Neural cell (in vitro differentiated cells): ENCODE results near the gene RCE1. TPM values are rescaled to one million over a fixed set of nuclear protein-coding genes. Genes with fewer than 3 reads are reported as not detected.

Source experiments
- H2AFZ ChIP-seq: fragments of 200-600, 300-800 bp; sonication (generic), shearing (Covaris generic); 2 replicates; pipeline ENCODE4 v1.6.0; 2014; ENCODE audit warnings: low read depth, mild to moderate bottlenecking, antibody characterized with exemption, low read length, moderate library complexity
- H3F3A ChIP-seq: fragments of 200-600 bp; shearing (Covaris generic); 2 replicates; pipeline ENCODE4 v1.6.1; 2016; ENCODE audit warnings: mild to moderate bottlenecking, moderate library complexity, mixed read lengths, antibody characterized with exemption, low read length; ENCODE audit not compliant: insufficient read depth, poor library complexity, severe bottlenecking
- H3K27ac ChIP-seq: fragments of 200-600, 300-800 bp; sonication (generic), shearing (Covaris generic); 2 replicates; pipeline ENCODE4 v1.5.1; 2014; ENCODE audit warnings: mild to moderate bottlenecking, low read length, moderate library complexity
- H3K27me3 ChIP-seq: fragments of 300-800, 200-600 bp; sonication (generic), shearing (Covaris generic); 2 replicates; pipeline ENCODE4 v1.6.0; 2014; ENCODE audit warnings: mild to moderate bottlenecking, low read depth, low read length, moderate library complexity; ENCODE audit not compliant: insufficient read depth
- H3K36me3 ChIP-seq: fragments of 300-800, 200-600 bp; sonication (generic), shearing (Covaris generic); 2 replicates; pipeline ENCODE4 v1.5.1; 2014; ENCODE audit warnings: mild to moderate bottlenecking, antibody characterized with exemption, low read length, moderate library complexity; ENCODE audit not compliant: insufficient read depth
- H3K4me2 ChIP-seq: fragments of 300-800, 200-600 bp; sonication (generic), shearing (Covaris generic); 2 replicates; pipeline ENCODE4 v1.6.0; 2014; ENCODE audit warnings: mild to moderate bottlenecking, low read length
- H3K4me3 ChIP-seq: fragments of 300-800, 200-600 bp; sonication (generic), shearing (Covaris generic); 2 replicates; pipeline ENCODE4 v1.5.1; 2014; ENCODE audit warnings: mild to moderate bottlenecking, low read length, moderate library complexity
- H3K79me2 ChIP-seq: fragments of 200-600 bp; shearing (Covaris generic); replicated peaks from 2 replicates; pipeline ENCODE4 v1.6.0; 2014; ENCODE audit warnings: mild to moderate bottlenecking, low read length, moderate library complexity; ENCODE audit not compliant: insufficient read depth
- H3K9ac ChIP-seq: fragments of 300-800, 200-600 bp; sonication (generic), shearing (Covaris generic); 2 replicates; pipeline ENCODE4 v1.6.1; 2016; ENCODE audit warnings: mild to moderate bottlenecking, low read length, mixed read lengths
- H3K9me2 ChIP-seq: fragments of 200-600 bp; shearing (Covaris generic); 2 replicates; pipeline ENCODE4 v1.6.1; 2016; ENCODE audit warnings: mild to moderate bottlenecking, low read length, mixed read lengths; ENCODE audit not compliant: insufficient read depth
- H3K9me3 ChIP-seq: fragments of 200-600, 300-800 bp; sonication (generic), shearing (Covaris generic); 2 replicates; pipeline ENCODE4 v1.6.1; 2016; ENCODE audit warnings: mild to moderate bottlenecking, mixed run types, low read length, moderate library complexity, mixed read lengths
- H4K20me1 ChIP-seq: fragments of 200-600 bp; shearing (Covaris generic); 2 replicates; pipeline ENCODE4 v1.6.1; 2016; ENCODE audit warnings: mild to moderate bottlenecking, mixed run types; ENCODE audit not compliant: insufficient read depth
- CTCF ChIP-seq: fragments of 450-650 bp; IDR thresholded peaks from 2 replicates; pipeline ENCODE4 v1.5.1; 2014; ENCODE audit warnings: antibody characterized with exemption, mild to moderate bottlenecking, moderate library complexity; ENCODE audit not compliant: poor library complexity, severe bottlenecking
- EP300 ChIP-seq: fragments of 450-650 bp; conservative IDR thresholded peaks from 2 replicates; pipeline ENCODE4 v1.6.1; 2014; ENCODE audit warnings: antibody characterized with exemption, mild to moderate bottlenecking, moderate library complexity; ENCODE audit not compliant: poor library complexity, severe bottlenecking
- EZH2 ChIP-seq: fragments of 200-600, 300-800 bp; shearing (Covaris generic), sonication (generic); IDR thresholded peaks from 2 replicates; pipeline ENCODE4 v1.6.1; 2014; ENCODE audit warnings: antibody characterized with exemption, low read length, borderline replicate concordance, mild to moderate bottlenecking; ENCODE audit not compliant: insufficient read depth, poor library complexity, severe bottlenecking
- MXI1 ChIP-seq: fragments of 450-650 bp; conservative IDR thresholded peaks from 2 replicates; pipeline ENCODE4 v1.6.1; 2014; ENCODE audit warnings: antibody characterized with exemption, mild to moderate bottlenecking; ENCODE audit not compliant: poor library complexity, severe bottlenecking
- POLR2AphosphoS5 ChIP-seq: IDR thresholded peaks from 2 replicates; pipeline ENCODE4 v1.6.1; 2012
- RAD21 ChIP-seq: fragments of 450-650 bp; conservative IDR thresholded peaks from 2 replicates; pipeline ENCODE4 v1.6.1; 2014; ENCODE audit warnings: antibody characterized with exemption, mild to moderate bottlenecking, moderate library complexity
- SMC3 ChIP-seq: fragments of 450-650 bp; conservative IDR thresholded peaks from 2 replicates; pipeline ENCODE4 v1.6.1; 2014; ENCODE audit warnings: antibody characterized with exemption, mild to moderate bottlenecking, moderate library complexity; ENCODE audit not compliant: poor library complexity
- TAF1 ChIP-seq: IDR thresholded peaks from 2 replicates; pipeline ENCODE4 v1.6.1; 2012; ENCODE audit warnings: low read depth
- polyA plus RNA-seq: library from polyadenylated mRNA; depleted of rRNA; stranded (reverse); fragments of >200 nt; gene quantifications from 2 replicates; pipeline ENCODE4 v1.2.3, GENCODE V29; 2014
- TF ChIP-seq, protein P1 (sequence below): IDR thresholded peaks from 2 replicates; pipeline ENCODE4 v1.6.1; 2012; ENCODE audit warnings: borderline replicate concordance

The RCE1 gene
- polyA plus RNA-seq, 1 donor from 2014 or later, result 50.5 TPM

- Histone ChIP-seq H3K9me2 (no peaks in the 10 kb centered on the region), H3K9ac (no peak overlapping the region), H2AFZ (no peak overlapping the region), H3K27me3 (no peaks in the 10 kb centered on the region), H3K4me3 (no peak overlapping the region), H3K27ac (no peak overlapping the region), H4K20me1 (no peaks in the 10 kb centered on the region), H3K4me2 (no peak overlapping the region), H3K79me2 (no peaks in the 10 kb centered on the region), H3K9me3 (no peaks in the 10 kb centered on the region), H3K36me3 (no peaks in the 10 kb centered on the region), H3F3A (no peaks in the 10 kb centered on the region)
- no peak for TF ChIP-seq MXI1
- no peak for TF ChIP-seq CTCF
- TF ChIP-seq TAF1, result no peak
- TF ChIP-seq SMC3, result no peak
- TF ChIP-seq POLR2AphosphoS5, result no peak
- TF ChIP-seq RAD21, result no peak
- no peak for TF ChIP-seq EP300
- TF ChIP-seq, protein P1, sequence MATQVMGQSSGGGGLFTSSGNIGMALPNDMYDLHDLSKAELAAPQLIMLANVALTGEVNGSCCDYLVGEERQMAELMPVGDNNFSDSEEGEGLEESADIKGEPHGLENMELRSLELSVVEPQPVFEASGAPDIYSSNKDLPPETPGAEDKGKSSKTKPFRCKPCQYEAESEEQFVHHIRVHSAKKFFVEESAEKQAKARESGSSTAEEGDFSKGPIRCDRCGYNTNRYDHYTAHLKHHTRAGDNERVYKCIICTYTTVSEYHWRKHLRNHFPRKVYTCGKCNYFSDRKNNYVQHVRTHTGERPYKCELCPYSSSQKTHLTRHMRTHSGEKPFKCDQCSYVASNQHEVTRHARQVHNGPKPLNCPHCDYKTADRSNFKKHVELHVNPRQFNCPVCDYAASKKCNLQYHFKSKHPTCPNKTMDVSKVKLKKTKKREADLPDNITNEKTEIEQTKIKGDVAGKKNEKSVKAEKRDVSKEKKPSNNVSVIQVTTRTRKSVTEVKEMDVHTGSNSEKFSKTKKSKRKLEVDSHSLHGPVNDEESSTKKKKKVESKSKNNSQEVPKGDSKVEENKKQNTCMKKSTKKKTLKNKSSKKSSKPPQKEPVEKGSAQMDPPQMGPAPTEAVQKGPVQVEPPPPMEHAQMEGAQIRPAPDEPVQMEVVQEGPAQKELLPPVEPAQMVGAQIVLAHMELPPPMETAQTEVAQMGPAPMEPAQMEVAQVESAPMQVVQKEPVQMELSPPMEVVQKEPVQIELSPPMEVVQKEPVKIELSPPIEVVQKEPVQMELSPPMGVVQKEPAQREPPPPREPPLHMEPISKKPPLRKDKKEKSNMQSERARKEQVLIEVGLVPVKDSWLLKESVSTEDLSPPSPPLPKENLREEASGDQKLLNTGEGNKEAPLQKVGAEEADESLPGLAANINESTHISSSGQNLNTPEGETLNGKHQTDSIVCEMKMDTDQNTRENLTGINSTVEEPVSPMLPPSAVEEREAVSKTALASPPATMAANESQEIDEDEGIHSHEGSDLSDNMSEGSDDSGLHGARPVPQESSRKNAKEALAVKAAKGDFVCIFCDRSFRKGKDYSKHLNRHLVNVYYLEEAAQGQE, result no peak
- TF ChIP-seq EZH2, result no peak
Measured at GRCh38 chr11:66866511-66866986, 23.3 kb downstream of the RCE1 start.

DNA sequence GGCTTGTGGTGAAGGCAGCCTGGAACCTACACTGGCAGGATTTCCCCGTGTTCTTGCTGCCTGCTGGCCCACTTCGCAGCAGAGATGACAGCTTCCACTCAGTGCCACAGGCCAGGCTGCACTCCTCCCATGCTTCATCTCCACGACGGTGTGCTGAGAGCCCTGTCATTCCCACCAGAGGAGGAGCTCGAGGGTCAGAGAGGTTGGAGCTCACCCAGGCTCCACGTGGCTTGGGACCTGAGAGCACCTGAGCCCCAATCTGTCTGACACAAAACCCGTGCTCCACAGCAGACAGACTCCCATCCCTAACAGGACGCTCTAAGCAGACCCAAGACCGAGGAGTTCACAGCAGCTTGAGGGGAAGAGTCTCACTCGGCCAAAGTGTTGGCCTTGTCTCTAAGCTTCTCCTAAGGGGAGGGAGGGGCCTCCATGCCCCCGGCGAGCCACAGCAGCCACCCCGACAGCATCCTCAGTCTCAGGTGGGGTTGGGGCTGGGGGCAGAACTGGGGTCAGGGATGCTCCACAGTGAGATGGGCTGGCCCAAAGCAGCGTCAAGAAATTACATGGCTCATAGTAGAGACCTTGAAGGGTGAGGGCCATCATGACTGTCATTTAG, 24.3 kb downstream of the RCE1 start:
- no peaks in the 10 kb centered on the region for H3F3A ChIP-seq
- H3K27me3 ChIP-seq, result no peaks in the 10 kb centered on the region
- no peaks in the 10 kb centered on the region for H3K9me2 ChIP-seq
- H3K4me3 ChIP-seq, result no peak overlapping the region
- H2AFZ ChIP-seq, result no peak overlapping the region
- TF ChIP-seq EZH2 (no peak), SMC3 (no peak), EP300 (no peak), TAF1 (no peak), POLR2AphosphoS5 (no peak), MXI1 (no peak), RAD21 (no peak), CTCF (no peak)
- TF ChIP-seq, protein P1, result no peak
- no peak overlapping the region for H3K4me2 ChIP-seq
- no peaks in the 10 kb centered on the region for H3K36me3 ChIP-seq
- H3K79me2 ChIP-seq, result no peaks in the 10 kb centered on the region
- H3K9ac ChIP-seq, result no peak overlapping the region
- no peaks in the 10 kb centered on the region for H4K20me1 ChIP-seq
- no peak overlapping the region for H3K27ac ChIP-seq
- no peaks in the 10 kb centered on the region for H3K9me3 ChIP-seq
